Transverse colon (tissue), 4 donors: ENCODE results near the gene HAP1. TPM values are rescaled to one million over a fixed set of nuclear protein-coding genes. Genes with fewer than 3 reads are reported as not detected.

Experiments
- DNase-seq: peaks from one replicate; pipeline ENCODE4 v3.0.0-alpha.2; 2019
- H3K27ac ChIP-seq, 4 donors: fragments of 200-600 bp; sonication (generic); 2 replicates each; pipeline ENCODE4 v1.5.1; 2016 to 2018; ENCODE audit warnings: inconsistent platforms in 4 of 4
- H3K27me3 ChIP-seq: fragments of 200-600 bp; sonication (generic); 2 replicates; pipeline ENCODE4 v1.5.1; 2017; ENCODE audit warnings: inconsistent platforms
- H3K36me3 ChIP-seq, 4 donors: fragments of 200-600 bp; sonication (generic); 2 replicates each; pipeline ENCODE4 v1.5.1; 2017 to 2019; ENCODE audit warnings: inconsistent platforms in 4 of 4
- H3K4me1 ChIP-seq, 4 donors: fragments of 200-600 bp; sonication (generic); 2 replicates each; pipeline ENCODE4 v1.5.1; 2017 to 2020; ENCODE audit warnings: inconsistent platforms in 4 of 4
- H3K4me3 ChIP-seq, 4 donors: fragments of 200-600 bp; sonication (generic); 1 replicate in 1 of 4; 2 replicates in 3 of 4; pipeline versions ENCODE4 v1.5.1 to v1.6.1; 2017 to 2019; ENCODE audit warnings: inconsistent platforms in 4 of 4
- H3K9me3 ChIP-seq, 2 donors: fragments of 200-600 bp; sonication (generic); 2 replicates each; pipeline ENCODE4 v1.5.1; 2017 to 2019; ENCODE audit warnings: inconsistent platforms in 2 of 2
- CTCF ChIP-seq, 5 experiments: fragments of 200-600 bp in 3 of 5; fragments of 450-650 bp in 2 of 5; sonication (generic) in 3 of 5; IDR thresholded peaks; 1 replicate in 2 of 5; 2 replicates in 3 of 5; pipeline ENCODE4 v1.5.1; 2016 to 2017; ENCODE audit warnings: antibody characterized with exemption in 5 of 5, inconsistent platforms in 3 of 5, mild to moderate bottlenecking in 2 of 5, moderate library complexity in 1 of 5
- EP300 ChIP-seq: sonication (generic); formaldehyde crosslinking; IDR thresholded peaks from one replicate; pipeline ENCODE4 v1.6.1; 2017; ENCODE audit warnings: antibody characterized with exemption, low read depth
- POLR2A ChIP-seq: fragments of 450-650 bp; IDR thresholded peaks from one replicate; pipeline ENCODE4 v1.6.1; 2016; ENCODE audit warnings: antibody characterized with exemption, mild to moderate bottlenecking, moderate library complexity
- POLR2AphosphoS5 ChIP-seq, 3 donors: sonication (generic); formaldehyde crosslinking; IDR thresholded peaks; one replicate each; pipeline ENCODE4 v1.6.1; 2016; ENCODE audit warnings: antibody characterized with exemption in 3 of 3
- WGBS, 2 donors: methylation state at CpG; one replicate each; pipeline ENCODE4 v1.1.5; 2018; ENCODE audit warnings: low coverage in 1 of 2; 5-methylcytosine and 5-hydroxymethylcytosine counted together
- in situ Hi-C, 4 donors: fragments of 200-750 bp; cut with MboI; loops; one replicate each; pipeline versions ENCODE4 v1.15.0 to v1.15.1; 2017; ENCODE audit warnings: low sequenced_read_pairs in 3 of 4, low pct_ligation_motif_present in 1 of 4, low pct_unique_long_range_greater_than_20kb in 1 of 4
- intact Hi-C: fragments of 100-400 bp; cut with DNase I; formaldehyde crosslinking; loops from one replicate; pipeline ENCODE4 v1.15.1; 2023; ENCODE audit warnings: low total_unique reads
- total RNA-seq, 4 donors: library from RNA; depleted of rRNA; stranded (reverse); fragments of >200 nt; gene quantifications; one replicate each; pipeline ENCODE4 v1.1.0, GENCODE V29; 2016

HAP1 gene
- total RNA-seq = under 1 TPM in 2 of 4 donors, not detected in 2; 0.55 to 0.79 TPM

DNA sequence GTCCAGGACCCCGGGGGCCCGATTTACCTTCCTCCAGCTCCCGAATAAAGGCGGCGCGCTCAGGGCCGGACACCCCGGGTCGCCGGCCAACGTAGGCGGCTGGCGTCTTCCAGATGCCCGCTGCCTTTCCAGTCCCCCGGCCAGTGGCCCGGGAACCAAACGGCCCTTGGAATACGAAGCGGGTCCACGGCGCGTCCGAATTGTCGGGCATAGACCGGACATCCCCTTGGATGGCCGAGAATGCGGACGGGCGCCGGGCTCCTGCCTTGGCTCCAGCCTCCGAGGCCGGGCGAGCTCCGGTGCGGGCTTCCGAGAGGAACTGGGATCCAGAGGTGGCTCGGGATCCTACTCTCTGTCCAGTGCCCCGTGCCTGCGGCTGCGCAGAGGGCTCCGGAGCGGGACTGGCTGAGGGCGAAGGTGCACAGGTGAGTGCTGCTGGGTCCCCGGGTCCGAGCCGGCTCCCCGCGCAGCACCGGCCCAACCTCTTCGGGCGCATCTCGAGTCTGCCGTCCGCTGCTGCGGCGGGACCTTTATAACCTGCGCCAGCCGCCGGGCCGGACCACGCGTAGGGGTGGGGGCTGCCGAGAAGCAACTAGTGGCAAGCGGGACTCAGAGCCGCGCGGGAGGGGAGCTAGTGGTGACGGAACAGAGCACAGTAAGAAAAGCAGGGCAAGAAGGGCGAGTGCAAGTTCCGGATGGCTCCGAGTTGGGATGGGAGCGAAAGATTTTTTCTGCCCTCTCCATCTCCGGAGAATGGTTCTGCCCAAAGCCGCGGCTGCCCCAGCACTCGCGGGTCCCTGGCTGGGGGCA, at the start of gene HAP1:
Gene HAP1 (minus strand): TSS at position 505 of the 810 bp plus-strand sequence. CDS start 9 bp downstream, at position 496.
- TF ChIP-seq POLR2A (peak; percentile 47), POLR2AphosphoS5 (IDR thresholded peaks at IDR 0.05) (peak; percentile 26 to 42 (median 33)), EP300 (no peak)
- in situ Hi-C loops (loop anchor here in 3 of 4 donors (10.0 to 25.0 kb wide), 3 partner anchors 70 to 353 kb away; partner anchors contain the start of gene ZNF385C (in 1 of the 3)), intact Hi-C loops (loop anchor here (10.0 kb wide), 1 partner anchor 150 kb away; no protein-coding TSS in a partner anchor)
- Histone ChIP-seq H3K36me3 (no peaks in the 10 kb centered on the region), H3K9me3 (no peaks in the 10 kb centered on the region), H3K4me3 (peak within 1 kb of the TSS; percentile 4 to 48 (median 27)), H3K27ac (no peak within 1 kb of the TSS), H3K27me3 (peaks cover 79% of the 10 kb centered on the region), H3K4me1 (peaks cover 10 to 25% (median 17%) of the 10 kb centered on the region in 4 donors)
- DNase-seq = no peak
- 5% methylated on average over 43 of the region's 77 CpGs; no CpG with 5 or more reads in 1 of the 2 donors for WGBS, 2 donors

- Histone ChIP-seq H3K4me3 (no peak overlapping the region), H3K36me3 (no peaks in the 10 kb centered on the region), H3K27ac (peak overlapping the region; percentile 45 to 95 (median 76)), H3K9me3 (no peaks in the 10 kb centered on the region), H3K27me3 (peaks cover 10% of the 10 kb centered on the region), H3K4me1 (peaks cover 18 to 76% (median 54%) of the 10 kb centered on the region in 4 donors)
- 67% methylated on average over 4 of the region's 4 CpGs; no CpG with 5 or more reads in 1 of the 2 donors for WGBS, 2 donors
- no peak for TF ChIP-seq POLR2AphosphoS5 (IDR thresholded peaks at IDR 0.05)
- TF ChIP-seq CTCF (IDR thresholded peaks at IDR 0.05) = no peak
- no peak for TF ChIP-seq EP300
- TF ChIP-seq POLR2A = no peak
- no peak for DNase-seq
- in situ Hi-C loops = no loop called here
- intact Hi-C loops = no loop called here
Measured at GRCh38 chr17:41782142-41782541, 47.7 kb upstream of the HAP1 start.

DNA sequence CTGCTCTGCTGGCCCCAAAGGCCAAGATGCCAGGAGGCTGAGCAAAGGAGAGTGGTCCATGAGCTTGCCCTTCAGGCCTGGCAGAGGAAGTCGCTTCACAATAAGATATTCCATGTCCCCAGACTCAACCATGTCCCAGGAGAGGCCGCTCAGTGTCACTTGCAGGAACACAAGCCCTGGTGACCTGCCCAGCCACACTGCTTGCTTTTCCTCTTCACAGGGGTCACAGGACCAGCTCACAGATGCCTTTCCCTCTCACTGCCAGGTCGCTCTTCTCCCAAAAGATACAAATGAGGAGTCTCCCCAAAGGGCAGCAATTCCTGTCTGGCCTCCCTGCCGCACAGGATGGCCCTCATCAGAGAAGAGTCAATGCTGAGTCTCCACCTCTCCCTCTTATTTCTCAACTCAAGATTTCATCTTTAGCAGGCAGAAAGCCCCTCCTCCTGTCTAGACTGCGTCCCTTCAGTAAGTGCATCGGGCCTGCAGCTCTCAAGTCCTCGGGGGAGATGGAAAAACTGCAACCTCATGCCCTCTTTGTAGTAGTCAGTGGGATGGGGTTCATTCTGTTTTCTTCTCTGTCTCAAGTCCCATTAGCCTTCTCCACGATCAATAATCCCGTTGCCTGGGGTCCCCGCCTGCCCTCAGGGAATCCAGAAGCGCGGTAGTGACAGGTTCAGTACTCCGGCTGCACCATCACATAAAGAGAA, 47.1 kb upstream of the HAP1 start:
- in situ Hi-C loops (no loop called here), intact Hi-C loops (no loop called here)
- H3K36me3 ChIP-seq = no peaks in the 10 kb centered on the region
- DNase-seq = no peak
- H3K9me3 ChIP-seq = no peaks in the 10 kb centered on the region
- peaks cover 10% of the 10 kb centered on the region for H3K27me3 ChIP-seq
- WGBS, 2 donors = 76 to 82% methylated on average over 5 to 13 of the region's 13 CpGs
- H3K27ac ChIP-seq = peak overlapping the region; percentile 34 to 95 (median 51)
- no peak overlapping the region for H3K4me3 ChIP-seq
- peaks cover 24 to 79% (median 58%) of the 10 kb centered on the region in 4 donors for H3K4me1 ChIP-seq
- TF ChIP-seq POLR2AphosphoS5 (IDR thresholded peaks at IDR 0.05) (no peak), EP300 (no peak), CTCF (IDR thresholded peaks at IDR 0.05) (no peak), POLR2A (no peak)

DNA sequence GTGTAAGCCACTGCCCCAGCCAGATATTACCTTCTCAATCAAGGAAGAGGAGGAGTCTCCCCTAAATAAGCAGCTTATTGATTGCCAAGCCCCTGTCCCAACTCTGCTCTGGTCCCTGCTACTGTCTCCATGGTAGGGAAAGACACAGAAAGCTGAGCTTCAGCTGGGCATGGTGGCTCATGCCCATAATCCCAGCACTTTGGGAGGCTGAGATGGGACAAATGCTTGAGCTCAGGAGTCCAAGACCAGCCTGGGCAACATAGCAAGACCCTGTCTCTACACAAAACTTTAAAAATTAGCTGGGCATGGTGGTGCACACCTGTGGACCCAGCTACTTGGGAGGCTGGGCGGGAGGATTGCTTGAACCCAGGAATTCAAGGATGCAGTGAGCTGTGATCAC, 45.5 kb upstream of the HAP1 start:
- in situ Hi-C loops = no loop called here
- H3K4me3 ChIP-seq = no peak overlapping the region
- DNase-seq = no peak
- 89% methylated on average over 1 of the region's 1 CpG; no CpG with 5 or more reads in 1 of the 2 donors for WGBS, 2 donors
- H3K27ac ChIP-seq = peak overlapping the region; percentile 91 to 96 (median 92)
- no peaks in the 10 kb centered on the region for H3K36me3 ChIP-seq
- intact Hi-C loops = no loop called here
- no peak for TF ChIP-seq EP300
- peaks cover 40 to 86% (median 68%) of the 10 kb centered on the region in 4 donors for H3K4me1 ChIP-seq
- H3K9me3 ChIP-seq = no peaks in the 10 kb centered on the region
- H3K27me3 ChIP-seq = no peaks in the 10 kb centered on the region
